Fibroblast of skin of right quadriceps (primary cell): Measurements from ENCODE around the gene GBA2.

Experiments
- DNase-seq: peaks from one replicate; pipeline ENCODE4 v3.0.0-alpha.2; 2013

The GBA2 gene

DNA sequence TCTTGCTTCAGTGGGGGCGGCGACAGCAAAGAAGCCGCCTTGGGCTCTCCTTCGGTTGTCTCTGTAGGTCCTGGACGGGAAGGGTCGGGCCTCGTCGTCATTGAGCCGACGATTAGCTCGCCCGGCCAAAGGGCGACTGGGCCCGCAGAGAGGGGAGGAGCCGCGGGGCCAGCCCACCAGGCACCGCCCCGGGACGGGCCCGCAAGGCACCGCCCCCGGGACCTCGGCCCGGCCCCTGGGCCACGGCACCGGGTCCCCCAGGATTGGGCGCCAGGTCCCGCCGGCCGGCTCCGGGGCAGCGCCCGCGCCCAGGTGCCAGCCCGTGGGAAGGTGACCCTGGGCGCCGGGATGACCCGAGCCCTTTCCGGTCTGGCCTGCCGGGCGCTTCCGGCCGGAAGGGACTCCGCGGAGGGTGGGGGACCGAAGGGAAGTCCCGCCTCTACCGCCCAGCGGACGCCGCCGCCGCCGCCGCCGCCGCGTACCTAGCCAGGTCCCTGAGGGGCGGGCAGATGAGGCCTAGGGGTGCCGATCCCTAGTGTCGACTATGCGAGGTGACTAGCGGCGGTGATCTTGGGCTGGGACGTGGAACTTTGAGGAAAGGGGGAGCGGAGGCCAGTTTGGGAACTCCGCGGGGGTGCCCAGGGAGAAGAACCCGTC, at the start of gene GBA2, which contains the start of gene RGP1:
Gene GBA2, minus strand, starts transcription at position 371 of the 657 bp plus-strand sequence. CDS start 524 bp downstream, outside the sequence.
Gene RGP1, plus strand, starts transcription at position 430 of the 657 bp plus-strand sequence. CDS start 469 bp downstream, outside the sequence.
- DNase-seq, result peak; percentile 53

DNA sequence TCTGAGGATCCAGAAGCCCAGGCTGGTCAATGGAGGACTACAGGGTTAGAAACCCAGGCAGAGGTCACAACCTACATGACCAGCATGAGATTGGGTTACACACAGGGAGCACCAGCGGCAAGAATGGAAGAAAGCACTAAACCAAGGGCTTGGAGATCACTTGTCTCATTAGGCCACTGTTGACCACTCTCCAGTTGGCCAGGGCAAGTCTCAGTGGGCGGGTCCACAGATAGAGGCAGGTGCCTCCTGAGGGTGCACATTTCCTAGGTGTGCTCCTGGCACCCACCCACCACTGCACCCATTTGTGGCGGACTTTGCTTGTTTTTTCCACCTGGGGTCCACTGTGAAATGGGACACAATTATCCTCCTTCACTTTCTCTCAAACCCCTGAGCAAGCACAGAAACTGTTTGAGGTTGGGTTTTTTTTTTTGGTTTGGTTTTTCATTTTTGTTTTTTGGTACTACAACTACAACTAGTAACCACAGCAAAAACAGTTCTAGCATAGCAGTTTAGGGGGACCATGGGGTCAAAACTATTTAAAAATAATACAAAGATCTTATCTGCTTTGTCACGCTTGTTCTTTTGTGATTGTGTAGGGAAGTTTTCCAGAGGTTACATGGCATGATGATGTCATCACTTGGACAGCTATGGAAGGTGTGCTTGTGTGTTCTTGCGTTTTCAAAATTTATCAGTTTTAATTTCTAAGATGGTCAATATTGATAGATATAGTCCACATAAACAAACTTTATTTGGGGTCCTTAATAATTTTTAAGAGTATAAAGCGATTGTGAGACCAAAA, 48.5 kb upstream of the GBA2 start:
- DNase-seq, result no peak

GRCh38 chr9:35795695-35796094, 46.7 kb upstream of the GBA2 start:
- no peak for DNase-seq

GRCh38 chr9:35793461-35793860, 44.4 kb upstream of the GBA2 start:
- DNase-seq, result no peak

- no peak for DNase-seq
These were observed 43.8 kb upstream of the GBA2 start for GRCh38 chr9:35792826-35793225.

GRCh38 chr9:35792024-35792813, 43.2 kb upstream of the GBA2 start:
- no peak for DNase-seq

DNA sequence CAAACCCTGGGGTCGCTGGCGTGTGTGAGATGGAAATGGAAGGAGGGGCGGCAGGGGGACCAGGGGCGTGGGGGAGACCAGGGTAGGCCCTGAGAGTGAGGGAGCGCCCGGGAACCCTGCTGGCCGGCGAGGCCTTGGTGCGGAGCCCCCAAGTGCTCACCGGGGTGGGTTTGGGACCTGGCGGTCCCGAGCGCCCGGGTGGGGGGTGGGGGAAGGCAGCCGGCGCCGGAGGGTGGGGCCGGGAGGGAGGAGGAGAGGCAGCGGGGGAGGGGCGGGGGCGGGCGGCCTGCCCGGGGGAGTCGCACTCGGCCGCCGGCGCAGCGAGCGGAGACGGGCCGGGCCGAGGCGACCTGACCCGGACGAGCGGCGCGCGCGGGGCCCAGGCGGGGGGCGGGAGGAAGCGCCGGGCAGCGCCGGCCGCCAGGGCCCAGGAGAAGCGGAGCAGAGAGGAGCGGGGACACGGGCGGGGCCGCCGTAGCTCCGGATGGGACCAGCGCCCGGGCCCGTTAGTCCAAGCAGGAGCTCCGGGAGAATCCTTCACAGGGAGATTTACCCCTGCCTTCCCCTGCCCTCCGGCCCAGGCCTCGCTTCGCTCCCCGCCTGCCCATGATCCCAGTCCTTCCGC, 42.4 kb upstream of the GBA2 start, which contains the start of gene NPR2:
Gene NPR2, plus strand, starts transcription at position 295 of the 625 bp plus-strand sequence. CDS start 818 bp downstream, outside the sequence.
- no peak for DNase-seq

GRCh38 chr9:35790385-35791296, 41.6 kb upstream of the GBA2 start:
- peak; percentile 88 for DNase-seq

DNA sequence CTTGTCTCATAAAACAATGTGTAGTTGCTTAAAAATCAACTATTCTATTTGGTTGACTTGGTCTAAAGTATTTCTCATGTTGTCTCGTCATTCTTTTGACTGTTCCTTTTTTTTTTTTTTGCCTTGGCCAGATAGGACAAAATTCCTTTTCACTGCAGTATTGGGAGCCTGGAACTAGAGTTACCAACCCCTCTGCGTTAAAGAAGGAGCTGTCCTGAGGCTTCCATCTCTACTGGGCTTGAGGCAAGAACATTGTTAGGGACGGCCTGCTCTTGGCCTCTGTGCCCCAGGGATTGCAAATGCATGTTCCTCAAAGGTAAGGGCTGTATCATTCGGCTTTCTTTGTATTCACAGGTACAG, 41.0 kb upstream of the GBA2 start:
- no peak for DNase-seq

GRCh38 chr9:35789541-35789940, 40.5 kb upstream of the GBA2 start:
- DNase-seq, result no peak

DNA sequence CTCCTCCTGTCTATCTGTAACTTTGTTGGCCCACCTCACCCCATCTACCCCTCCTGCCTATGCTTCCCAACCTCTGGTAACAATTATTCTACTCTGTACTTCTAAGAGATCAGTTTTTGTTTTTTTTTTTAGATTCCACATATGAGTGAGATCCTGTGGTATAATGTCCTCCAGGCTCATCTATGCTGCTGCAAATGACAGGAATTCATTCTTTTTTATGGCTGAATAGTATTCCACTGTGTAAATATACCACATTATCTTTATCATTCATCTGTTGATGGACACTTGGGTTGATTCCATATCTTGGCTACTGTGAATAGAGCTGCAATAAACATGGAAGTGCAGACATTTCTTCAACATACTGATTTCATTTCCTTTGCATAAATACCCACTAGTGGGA, 34.4 kb upstream of the GBA2 start:
- no peak for DNase-seq

DNA sequence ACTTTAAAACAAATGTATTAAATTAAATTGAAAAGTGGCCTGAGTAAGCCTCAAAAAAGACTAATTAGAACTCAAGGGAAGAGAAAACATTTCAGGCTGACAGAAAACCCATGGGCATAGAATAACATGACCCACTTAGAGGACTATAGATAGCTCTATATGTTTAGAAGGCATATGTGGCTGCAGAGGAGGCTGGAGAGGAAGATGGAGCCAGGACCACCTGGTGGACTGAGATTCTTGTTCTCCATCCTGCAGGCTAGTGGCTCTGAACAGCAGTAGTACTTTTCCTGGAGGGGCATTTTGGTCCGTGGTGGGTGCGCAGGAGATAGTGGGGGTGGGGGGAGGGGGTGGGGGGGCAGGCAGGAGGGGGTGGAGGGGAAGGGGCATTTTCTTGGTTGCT, 32.0 kb upstream of the GBA2 start:
- DNase-seq, result no peak

GRCh38 chr9:35778496-35778895, 29.5 kb upstream of the GBA2 start:
- no peak for DNase-seq

GRCh38 chr9:35776018-35776417, 27.0 kb upstream of the GBA2 start:
- DNase-seq, result no peak

GRCh38 chr9:35774907-35775635, 26.0 kb upstream of the GBA2 start:
- no peak for DNase-seq

DNA sequence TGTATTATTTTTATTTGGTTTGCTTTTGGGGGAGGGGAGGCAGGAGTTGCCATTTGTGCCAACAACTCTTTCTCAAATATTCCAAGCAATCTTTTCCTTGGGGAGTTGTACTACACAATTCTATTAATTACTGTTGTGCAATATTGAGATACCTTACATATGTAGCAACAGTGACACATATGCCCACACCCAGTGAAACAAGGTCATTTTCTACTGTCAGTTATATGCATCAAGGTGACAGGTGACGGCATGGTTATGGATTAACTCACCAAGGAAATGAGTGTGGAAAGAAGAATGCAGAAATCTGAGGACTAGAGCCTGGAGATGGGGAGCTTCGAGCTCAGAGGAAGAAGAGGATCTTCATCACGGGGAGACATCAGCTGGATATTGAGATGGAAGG, 22.9 kb upstream of the GBA2 start:
- DNase-seq, result no peak

DNA sequence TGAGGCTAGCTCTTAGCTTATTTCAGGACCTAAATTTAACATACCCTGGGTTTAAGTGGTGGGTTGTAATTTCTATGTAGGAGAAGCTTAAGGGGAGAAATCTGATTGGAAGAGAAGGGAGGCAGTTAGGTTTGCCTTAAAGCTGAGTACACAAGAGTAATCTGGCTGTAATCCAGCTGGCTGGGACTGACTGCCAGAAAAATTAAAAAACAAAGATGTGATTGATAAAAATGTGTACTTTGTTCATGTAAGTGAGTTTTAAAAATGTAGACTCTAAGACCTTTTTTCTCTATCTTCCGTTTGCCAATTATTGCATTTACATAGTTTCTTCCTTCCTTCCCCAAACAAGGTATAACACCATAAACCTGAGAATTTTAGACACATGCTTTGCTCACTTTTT, 22.5 kb upstream of the GBA2 start:
- no peak for DNase-seq

DNA sequence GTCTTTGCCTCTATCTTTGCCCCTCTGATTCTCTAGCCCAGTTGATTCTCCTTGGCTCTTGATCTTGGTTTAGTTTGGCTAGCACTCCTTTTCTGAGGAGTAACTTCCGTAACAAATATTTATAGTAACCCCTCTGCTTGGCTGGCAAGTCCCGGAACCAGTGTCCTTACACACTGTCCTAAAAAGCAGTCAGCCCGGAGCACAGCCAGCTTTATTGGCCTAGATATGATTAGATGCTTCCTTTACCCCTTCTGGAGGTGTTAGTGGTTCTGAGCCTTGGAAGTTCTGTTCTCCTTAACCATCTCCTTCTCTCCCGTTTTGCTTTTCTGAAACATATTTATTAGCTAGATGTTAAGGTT, 22.0 kb upstream of the GBA2 start:
- no peak for DNase-seq

DNA sequence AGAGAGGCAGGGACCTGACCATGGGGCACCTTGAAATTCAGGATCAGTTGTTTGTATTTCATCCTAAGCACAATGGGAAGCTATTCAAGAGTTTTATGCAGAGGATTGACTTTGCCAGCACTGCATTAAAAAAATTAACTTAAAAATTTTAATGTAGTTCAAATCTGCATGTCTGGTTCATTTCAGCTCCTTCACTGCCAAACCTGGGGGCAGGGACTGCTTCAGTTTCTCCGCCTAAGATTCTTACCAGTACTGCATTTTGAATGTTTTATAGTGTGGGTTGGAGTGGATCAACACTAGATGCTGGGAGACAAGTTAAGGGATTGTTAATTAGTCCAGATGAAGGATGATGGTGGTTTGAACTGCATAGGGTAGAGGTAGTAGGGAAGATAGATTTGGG, 20.7 kb upstream of the GBA2 start:
- no peak for DNase-seq

DNA sequence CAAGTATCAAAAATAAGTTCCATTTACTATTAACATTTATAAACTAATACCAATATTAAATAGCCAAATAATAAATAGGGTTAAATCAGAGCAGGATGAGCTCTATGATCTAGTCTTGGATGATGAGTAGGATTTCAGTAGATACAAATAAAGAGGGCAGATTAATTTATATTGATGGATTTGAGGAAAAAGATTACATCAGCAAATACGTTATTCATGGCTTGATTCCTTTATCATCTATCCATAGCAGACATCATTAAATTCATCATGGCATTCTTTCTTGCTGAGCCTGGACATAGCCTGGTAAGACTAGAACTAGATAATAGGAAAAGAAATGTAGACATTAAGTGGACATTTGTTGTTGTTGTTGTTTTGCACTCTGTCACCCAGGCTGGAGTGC, 18.4 kb upstream of the GBA2 start:
- DNase-seq, result no peak

DNA sequence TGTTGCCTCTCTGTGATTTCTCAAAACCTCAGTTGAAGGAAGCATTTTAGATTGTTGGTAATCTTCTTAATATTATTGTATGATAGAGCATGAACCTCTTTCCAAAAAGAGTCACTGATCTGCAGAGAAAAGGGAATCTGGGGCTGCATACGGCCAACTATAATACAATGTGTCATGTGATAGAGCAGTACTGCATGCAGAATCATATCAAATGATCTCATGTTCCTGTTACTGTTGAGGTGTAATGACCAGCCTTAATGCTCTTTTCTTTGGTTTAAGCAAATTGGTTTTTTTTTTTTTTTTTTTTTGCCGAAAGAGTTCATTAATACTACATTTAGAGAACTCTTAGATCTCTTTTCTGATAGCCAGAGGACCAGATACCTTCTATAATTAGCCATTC, 18.0 kb upstream of the GBA2 start:
- no peak for DNase-seq
